Endothelial cell of umbilical vein (primary cell): ENCODE data around the gene DISP3. TPM values are rescaled to one million over a fixed set of nuclear protein-coding genes. Genes with fewer than 3 reads are reported as not detected.

Experiments used
- BruUV-seq: library from RNA; stranded (reverse); fragments of 400-500 nt; replicated peaks from 2 replicates; lab custom pipeline; 2021; lab: Mats Ljungman, UMichigan
- CTCF ChIA-PET: fragments of 300-600, 350-600 bp; sonication (Branson Sonifier 250); formaldehyde crosslinking; loops from one replicate; lab custom pipeline; 2021; ENCODE audit warnings: antibody characterized with exemption, inconsistent platforms; lab: Charles Lee
- POLR2A ChIA-PET: fragments of 300-600, 350-600 bp; sonication (Branson Sonifier 250); formaldehyde crosslinking; loops from one replicate; lab custom pipeline; 2021; ENCODE audit warnings: antibody characterized with exemption, inconsistent platforms; lab: Charles Lee
- DNase-seq: peaks from one replicate; pipeline ENCODE4 v3.0.0-alpha.2; 2011; ENCODE audit warnings: low read depth, low spot score
- FAIRE-seq: peaks from 2 replicates; lab custom pipeline; 2011; peaks lifted over from hg19 to GRCh38; lab: Jason Lieb, UNC
- H2AFZ ChIP-seq: 2 replicates; pipeline ENCODE4 v1.6.0; 2012; ENCODE audit warnings: low read depth, low read length, control low read depth, inconsistent platforms
- H3K27ac ChIP-seq: 2 replicates; pipeline ENCODE4 v1.5.1; 2011; ENCODE audit warnings: low read depth, mild to moderate bottlenecking, control low read depth, low read length, moderate library complexity; ENCODE audit not compliant: insufficient read depth
- H3K27me3 ChIP-seq, 2 experiments: 2 replicates each; pipeline versions ENCODE4 v1.6.0 to v1.6.1; 2011; ENCODE audit warnings: low read length in 2 of 2, mixed read lengths in 1 of 2; ENCODE audit not compliant: control insufficient read depth in 2 of 2, insufficient read depth in 2 of 2
- H3K36me3 ChIP-seq, 2 experiments: 2 replicates in 1 of 2; 3 replicates in 1 of 2; pipeline ENCODE4 v1.5.1; 2011; ENCODE audit warnings: low read length in 2 of 2, mild to moderate bottlenecking in 1 of 2, moderate library complexity in 1 of 2; ENCODE audit not compliant: control insufficient read depth in 2 of 2, insufficient read depth in 2 of 2; ENCODE audit errors: extremely low read depth in 1 of 2
- H3K4me1 ChIP-seq: 3 replicates; pipeline ENCODE4 v1.5.1; 2011; ENCODE audit warnings: mild to moderate bottlenecking, low read length; ENCODE audit not compliant: control insufficient read depth, insufficient read depth; ENCODE audit errors: extremely low read depth
- H3K4me2 ChIP-seq: 2 replicates; pipeline ENCODE4 v1.6.1; 2011; ENCODE audit warnings: low read length, control low read depth, mixed read lengths; ENCODE audit not compliant: insufficient read depth
- H3K4me3 ChIP-seq, 3 experiments: fragments of 200-600 bp in 1 of 3; sonication (generic), shearing (Covaris generic) in 1 of 3; replicated peaks in 1 of 3; 2 replicates each; pipeline ENCODE4 v1.5.1; 2011 to 2016; ENCODE audit warnings: control low read depth in 3 of 3, low read length in 3 of 3, mild to moderate bottlenecking in 2 of 3, inconsistent platforms in 1 of 3, low read depth in 1 of 3, moderate library complexity in 1 of 3; ENCODE audit not compliant: insufficient read depth in 1 of 3
- H3K79me2 ChIP-seq: 2 replicates; pipeline ENCODE4 v1.6.0; 2012; ENCODE audit warnings: low read length, inconsistent platforms; ENCODE audit not compliant: control insufficient read depth, insufficient read depth
- H3K9ac ChIP-seq: replicated peaks from 2 replicates; pipeline ENCODE3; 2011; ENCODE audit warnings: low read length, control low read depth; ENCODE audit not compliant: insufficient read depth; ENCODE audit errors: extremely low read depth
- H3K9me1 ChIP-seq: replicated peaks from 3 replicates; pipeline ENCODE4 v1.6.0; 2011; ENCODE audit warnings: mild to moderate bottlenecking, low read length; ENCODE audit not compliant: control insufficient read depth, insufficient read depth; ENCODE audit errors: extremely low read depth
- H3K9me3 ChIP-seq: replicated peaks from 2 replicates; pipeline ENCODE4 v1.5.1; 2012; ENCODE audit warnings: low read length, inconsistent platforms; ENCODE audit not compliant: control insufficient read depth, insufficient read depth
- H4K20me1 ChIP-seq: replicated peaks from 2 replicates; pipeline ENCODE3; 2011; ENCODE audit warnings: mild to moderate bottlenecking, low read length; ENCODE audit not compliant: control insufficient read depth, insufficient read depth; ENCODE audit errors: extremely low read depth
- CTCF ChIP-seq, 2 donors: IDR thresholded peaks; 1 replicate in 1 of 2; 2 replicates in 1 of 2; pipeline ENCODE4 v1.5.1; 2011; ENCODE audit warnings: low read length in 2 of 2, mild to moderate bottlenecking in 2 of 2, moderate library complexity in 2 of 2, control low read depth in 1 of 2, inconsistent platforms in 1 of 2, low read depth in 1 of 2; ENCODE audit not compliant: insufficient read depth in 1 of 2; ENCODE audit errors: extremely low read depth in 1 of 2
- EZH2 ChIP-seq: IDR thresholded peaks from 2 replicates; pipeline ENCODE4 v1.6.1; 2012; ENCODE audit warnings: borderline replicate concordance, low read depth, mild to moderate bottlenecking, moderate library complexity, low read length, inconsistent platforms; ENCODE audit not compliant: severe bottlenecking
- FOS ChIP-seq: IDR thresholded peaks from 2 replicates; pipeline ENCODE4 v1.6.1; 2011; ENCODE audit warnings: mild to moderate bottlenecking, low read length, moderate library complexity, borderline replicate concordance; ENCODE audit not compliant: insufficient read depth
- GATA2 ChIP-seq: IDR thresholded peaks from 2 replicates; pipeline ENCODE4 v1.7.0; 2011; ENCODE audit warnings: low read depth, mild to moderate bottlenecking, moderate library complexity, mixed read lengths, low read length; ENCODE audit not compliant: insufficient read length, insufficient read depth
- JUN ChIP-seq: IDR thresholded peaks from 2 replicates; pipeline ENCODE4 v1.6.1; 2011; ENCODE audit warnings: borderline replicate concordance, low read depth; ENCODE audit not compliant: insufficient read length, insufficient read depth
- MAX ChIP-seq: IDR thresholded peaks from 2 replicates; pipeline ENCODE4 v1.6.1; 2011; ENCODE audit not compliant: insufficient read depth, insufficient read length
- MYC ChIP-seq: IDR thresholded peaks from one replicate; pipeline ENCODE4 v1.6.1; 2011; ENCODE audit warnings: mild to moderate bottlenecking, low read depth, low read length
- POLR2A ChIP-seq: IDR thresholded peaks from 2 replicates; pipeline ENCODE4 v1.6.1; 2012; ENCODE audit warnings: low read depth, mild to moderate bottlenecking, control low read depth, low read length
- POLR2AphosphoS5 ChIP-seq: IDR thresholded peaks from 2 replicates; pipeline ENCODE4 v1.6.1; 2012; ENCODE audit warnings: low read depth, mild to moderate bottlenecking, control low read depth, low read length, moderate library complexity; ENCODE audit not compliant: insufficient read depth
- dilution Hi-C: fragments of 300-500 bp; cut with MboI; formaldehyde crosslinking; loops from one replicate; pipeline ENCODE4 v1.15.0; 2019; ENCODE audit warnings: low sequenced_read_pairs; ENCODE audit not compliant: extremely low pct_ligation_motif_present
- intact Hi-C: fragments of 100-400 bp; cut with micrococcal nuclease; formaldehyde crosslinking; loops from one replicate; pipeline ENCODE4 v1.10.0; 2022
- polyA plus RNA-seq, 4 experiments: library from polyadenylated mRNA; depleted of rRNA in 3 of 4; stranded (reverse) in 3 of 4; unstranded in 1 of 4; fragments of >200 nt; gene quantifications; 2 replicates each; pipeline versions ENCODE4 v1.2.1 to v1.2.3, GENCODE V29; 2011 to 2012; ENCODE audit warnings: missing spikeins in 1 of 4
- total RNA-seq: library from RNA; stranded (reverse); gene quantifications from 2 replicates; pipeline ENCODE4 v1.2.3, GENCODE V29; 2021

The DISP3 gene
- total and polyA plus RNA-seq, 2 donors (not counting 3 experiments of a cell fraction or from before 2014, with no cell fraction given) = 0.26 to 0.49 TPM

- intact Hi-C loops = no loop called here
Observed at GRCh38 chr1:11526071-11526895, 47.3 kb downstream of the DISP3 start.

More at GRCh38 chr1:11526071-11526895, 47.3 kb downstream of the DISP3 start:
- no peaks in the 10 kb centered on the region for H3K36me3 ChIP-seq
- H2AFZ ChIP-seq = no peak overlapping the region
- no peak overlapping the region for H3K27ac ChIP-seq
- H3K79me2 ChIP-seq = no peaks in the 10 kb centered on the region
- no peak overlapping the region for H3K4me3 ChIP-seq
- no peak overlapping the region for H3K9ac ChIP-seq
- dilution Hi-C loops = no loop called here
- H3K4me1 ChIP-seq = no peaks in the 10 kb centered on the region
- no peaks in the 10 kb centered on the region for H3K9me1 ChIP-seq
- H4K20me1 ChIP-seq = no peaks in the 10 kb centered on the region
- H3K27me3 ChIP-seq = no peaks in the 10 kb centered on the region
- POLR2A ChIA-PET = no interaction called here
- TF ChIP-seq POLR2A (no peak), CTCF (IDR thresholded peaks at IDR 0.05; ENCODE audit: extremely low read depth in 1 of 2, insufficient read depth in 1 of 2, low read depth in 1 of 2, low read length in 2 of 2) (no peak), EZH2 (no peak), POLR2AphosphoS5 (no peak), GATA2 (no peak), MAX (no peak), MYC (no peak), JUN (no peak), FOS (no peak)
- no TSS peak for BruUV-seq
- FAIRE-seq (no peak), DNase-seq (no peak)
- no peak overlapping the region for H3K4me2 ChIP-seq
- CTCF ChIA-PET = no interaction called here
- H3K9me3 ChIP-seq = no peaks in the 10 kb centered on the region
